ENCODE results near the gene SUV39H2. TPM values are rescaled to one million over a fixed set of nuclear protein-coding genes. Genes with fewer than 3 reads are reported as not detected.
"Not testable (repeated sequence)": the region's sequence is repeated elsewhere in the genome, so short reads cannot be mapped to it uniquely, and the experiment has no call there.

SUV39H2 gene
- total RNA-seq, 2 experiments from 2014 or later = 35.8 to 38.2 TPM

DNA sequence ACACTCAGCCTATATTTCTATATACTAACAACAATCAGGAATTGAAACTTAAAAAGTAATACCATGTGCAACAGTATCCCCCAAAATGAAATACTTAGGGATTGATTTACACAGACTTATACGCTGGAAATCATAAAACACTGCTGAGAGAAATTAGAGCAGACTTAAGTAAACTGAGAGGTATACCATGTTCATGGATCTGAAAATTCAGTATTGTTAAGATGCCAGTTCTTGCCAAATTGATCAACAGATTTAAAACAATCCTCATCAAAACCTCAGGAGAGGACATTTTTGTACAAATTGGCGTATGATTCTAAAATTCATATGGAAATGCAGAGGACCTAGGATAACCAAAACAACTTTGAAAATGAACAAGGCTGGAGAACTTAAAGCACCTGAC, 37.9 kb downstream of the SUV39H2 start:
- H3K9me3 Mint-ChIP-seq = peaks cover 14% of the 10 kb centered on the region
- CTCF ChIA-PET = no interaction called here

DNA sequence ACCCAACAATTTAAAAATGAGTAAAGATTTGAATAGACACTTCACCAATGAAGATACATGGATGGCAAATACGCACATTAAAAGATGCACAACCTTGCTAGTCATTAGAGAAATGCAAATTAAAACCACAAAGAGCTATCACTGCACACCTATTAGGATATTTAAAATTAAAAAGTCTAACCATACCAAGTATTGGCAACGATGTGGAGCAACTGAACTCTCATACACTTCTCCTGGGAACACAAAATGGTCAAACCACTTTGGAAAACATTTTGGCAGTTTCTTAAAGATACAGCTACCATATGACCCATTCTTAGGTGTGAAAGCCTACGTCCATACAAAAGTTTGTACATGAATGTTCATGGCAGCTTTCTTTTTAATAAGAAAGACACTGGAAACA, 39.2 kb downstream of the SUV39H2 start:
- H3K4me3 Mint-ChIP-seq = no peak overlapping the region
- no peak for DNase-seq
- peaks cover 14% of the 10 kb centered on the region for H3K9me3 Mint-ChIP-seq
- H3K4me1 Mint-ChIP-seq (ENCODE audit: low read depth) = peaks cover 15% of the 10 kb centered on the region
- intact Hi-C loops (cut with micrococcal nuclease) = no loop called here
- CTCF ChIA-PET = interaction anchor here (0.6 to 1.4 kb wide), 2 partner anchors 54 to 330 kb away, joined by 3 read pairs; no protein-coding TSS in a partner anchor
- no peak overlapping the region for H3K27ac Mint-ChIP-seq
- H3K36me3 Mint-ChIP-seq (ENCODE audit: low read depth) = peaks cover 89% of the 10 kb centered on the region
- H3K27me3 Mint-ChIP-seq (ENCODE audit: low read depth) = no peaks in the 10 kb centered on the region

More for the DNA sequence above, 37.9 kb downstream of the SUV39H2 start:
- no peak for DNase-seq
- peaks cover 89% of the 10 kb centered on the region for H3K36me3 Mint-ChIP-seq (ENCODE audit: low read depth)
- H3K27ac Mint-ChIP-seq = no peak overlapping the region
- no peaks in the 10 kb centered on the region for H3K27me3 Mint-ChIP-seq (ENCODE audit: low read depth)
- H3K4me3 Mint-ChIP-seq = no peak overlapping the region
- peaks cover 15% of the 10 kb centered on the region for H3K4me1 Mint-ChIP-seq (ENCODE audit: low read depth)
- intact Hi-C loops (cut with micrococcal nuclease) = no loop called here

DNA sequence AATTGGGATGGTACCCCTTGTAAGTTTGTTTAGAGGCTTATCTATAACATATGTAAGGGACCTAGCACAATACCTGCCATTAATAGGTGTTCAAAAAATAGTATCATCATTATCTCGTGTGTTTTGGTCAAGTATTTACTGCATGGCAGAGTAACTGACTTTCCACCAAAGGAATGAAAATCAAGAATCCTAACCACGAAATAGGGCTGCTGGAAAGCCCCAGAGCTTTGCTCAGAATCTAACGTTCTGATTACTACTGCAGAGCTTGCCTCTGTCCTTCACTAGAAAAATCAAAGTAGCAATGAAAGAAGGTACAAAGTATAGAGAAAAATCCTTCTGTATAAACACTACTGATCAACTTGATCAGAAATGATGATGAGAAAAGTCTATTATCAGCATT, 40.3 kb downstream of the SUV39H2 start:
- DNase-seq = no peak
- H3K36me3 Mint-ChIP-seq (ENCODE audit: low read depth) = peaks cover 83% of the 10 kb centered on the region
- peaks cover 15% of the 10 kb centered on the region for H3K4me1 Mint-ChIP-seq (ENCODE audit: low read depth)
- CTCF ChIA-PET = no interaction called here
- no peak overlapping the region for H3K27ac Mint-ChIP-seq
- peaks cover 14% of the 10 kb centered on the region for H3K9me3 Mint-ChIP-seq
- no peaks in the 10 kb centered on the region for H3K27me3 Mint-ChIP-seq (ENCODE audit: low read depth)
- no peak overlapping the region for H3K4me3 Mint-ChIP-seq
- intact Hi-C loops (cut with micrococcal nuclease) = loop anchor here (1.0 kb wide), 1 partner anchor 12 kb away; no protein-coding TSS in a partner anchor

DNA sequence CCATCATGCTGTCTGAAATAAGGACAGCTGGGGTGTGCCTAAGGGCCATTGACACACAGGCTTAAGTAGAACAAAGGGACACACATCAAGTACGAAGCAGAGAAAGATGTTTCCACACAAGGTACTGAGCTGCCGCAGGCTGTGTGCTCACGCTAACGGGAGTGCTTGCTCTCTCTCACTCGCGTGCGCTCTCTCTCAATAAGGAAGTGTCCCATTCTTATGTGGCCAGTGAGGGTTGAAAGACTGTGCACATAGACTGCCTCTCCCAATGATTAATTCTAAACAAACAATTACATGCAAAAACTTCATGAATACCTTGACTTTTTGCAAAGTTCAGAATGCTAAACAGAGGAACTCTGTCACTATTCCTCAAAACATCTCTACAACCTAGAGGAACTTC, 45.3 kb downstream of the SUV39H2 start:
- DNase-seq = no peak
- no peaks in the 10 kb centered on the region for H3K4me1 Mint-ChIP-seq (ENCODE audit: low read depth)
- peaks cover 60% of the 10 kb centered on the region for H3K36me3 Mint-ChIP-seq (ENCODE audit: low read depth)
- H3K27ac Mint-ChIP-seq = no peak overlapping the region
- CTCF ChIA-PET = interaction anchor here (0.6 kb wide), 2 partner anchors 190 to 660 kb away, joined by 3 to 5 read pairs; no protein-coding TSS in a partner anchor
- intact Hi-C loops (cut with micrococcal nuclease) = no loop called here
- no peak overlapping the region for H3K4me3 Mint-ChIP-seq
- H3K9me3 Mint-ChIP-seq = no peaks in the 10 kb centered on the region
- no peaks in the 10 kb centered on the region for H3K27me3 Mint-ChIP-seq (ENCODE audit: low read depth)

DNA sequence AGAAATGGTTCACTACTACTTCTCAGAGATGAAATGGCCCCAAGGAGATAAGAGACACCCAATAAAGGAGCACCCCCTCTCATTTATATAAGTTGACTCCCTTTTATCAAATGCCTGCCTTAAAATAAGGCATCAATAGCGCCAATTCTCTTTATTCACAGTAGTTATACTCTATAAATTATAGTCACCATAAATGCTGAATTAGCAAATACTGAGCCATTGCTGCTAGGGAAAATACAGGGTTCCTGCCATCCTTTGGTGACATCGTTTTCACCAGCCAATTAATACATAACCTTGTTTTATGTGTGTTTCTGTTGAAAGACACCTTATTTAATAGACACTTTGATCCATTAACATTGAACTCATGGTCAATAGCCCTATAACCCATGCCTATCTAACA, 46.6 kb downstream of the SUV39H2 start:
- peaks cover 49% of the 10 kb centered on the region for H3K36me3 Mint-ChIP-seq (ENCODE audit: low read depth)
- CTCF ChIA-PET = interaction anchor here (1.0 kb wide), 1 partner anchor 28 kb away, joined by 3 read pairs; no protein-coding TSS in a partner anchor
- intact Hi-C loops (cut with micrococcal nuclease) = no loop called here
- no peak overlapping the region for H3K4me3 Mint-ChIP-seq
- H3K9me3 Mint-ChIP-seq = no peaks in the 10 kb centered on the region
- H3K27ac Mint-ChIP-seq = no peak overlapping the region
- no peaks in the 10 kb centered on the region for H3K27me3 Mint-ChIP-seq (ENCODE audit: low read depth)
- DNase-seq = no peak
- H3K4me1 Mint-ChIP-seq (ENCODE audit: low read depth) = no peaks in the 10 kb centered on the region

DNA sequence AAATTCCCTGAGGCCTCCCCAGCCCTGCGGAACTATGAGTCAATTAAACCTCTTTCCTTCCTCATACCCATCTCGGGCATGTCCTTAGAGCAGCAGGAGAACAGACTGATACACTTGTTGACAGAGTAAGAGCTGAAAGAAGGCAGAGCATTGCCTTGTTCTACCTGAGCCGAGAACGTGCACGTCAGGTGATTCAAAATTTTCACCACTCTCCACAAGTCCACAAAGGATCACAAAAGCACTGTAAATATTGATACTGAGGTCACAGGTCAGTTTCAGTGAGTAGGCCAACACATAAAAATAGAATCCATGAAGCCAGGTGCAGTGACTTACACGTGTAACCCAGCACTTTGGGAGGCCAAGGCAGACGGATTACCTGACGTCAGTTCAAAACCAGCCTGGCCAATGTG, 47.4 kb downstream of the SUV39H2 start:
- Mint-ChIP-seq H3K9me3 (no peaks in the 10 kb centered on the region), H3K36me3 (ENCODE audit: low read depth) (peaks cover 41% of the 10 kb centered on the region), H3K27me3 (ENCODE audit: low read depth) (no peaks in the 10 kb centered on the region), H3K4me1 (ENCODE audit: low read depth) (no peaks in the 10 kb centered on the region), H3K4me3 (no peak overlapping the region), H3K27ac (no peak overlapping the region)
- intact Hi-C loops (cut with micrococcal nuclease) = no loop called here
- CTCF ChIA-PET = no interaction called here
- no peak for DNase-seq

DNA sequence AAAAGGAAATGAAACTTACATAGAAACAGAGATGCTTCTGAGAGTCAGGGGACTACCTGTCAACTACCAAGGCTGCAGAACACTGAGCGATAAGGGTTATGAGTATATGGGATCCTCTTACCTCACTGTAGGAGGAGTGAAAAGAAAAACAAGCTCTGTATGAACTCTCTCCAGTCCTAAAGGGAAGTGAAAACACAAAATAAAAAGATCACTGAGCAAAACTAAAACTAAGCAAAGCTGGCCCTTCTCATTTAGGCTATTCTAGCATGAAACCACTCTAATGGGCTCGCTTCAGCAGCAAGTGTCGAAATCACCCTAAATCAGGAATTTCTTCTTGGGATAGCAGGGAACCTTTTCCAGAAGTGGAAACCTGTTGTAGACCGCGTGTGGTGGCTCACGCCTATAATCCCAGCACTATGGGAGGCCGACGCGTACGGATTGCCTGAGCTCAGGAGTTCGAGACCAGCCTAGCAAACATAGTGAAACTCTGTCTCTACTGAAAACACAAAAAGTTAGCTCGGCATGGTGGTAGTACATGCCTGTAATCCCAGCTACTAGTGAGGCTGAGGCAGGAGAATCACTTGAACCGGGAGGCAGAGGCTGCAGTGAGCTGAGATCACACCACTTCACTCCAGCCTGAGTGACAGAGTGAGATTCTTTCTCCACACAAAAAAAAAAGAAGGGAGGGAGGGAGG, 48.2 kb downstream of the SUV39H2 start:
- intact Hi-C loops (cut with micrococcal nuclease) = no loop called here
- H3K27ac Mint-ChIP-seq = no peak overlapping the region
- H3K4me1 Mint-ChIP-seq (ENCODE audit: low read depth) = no peaks in the 10 kb centered on the region
- DNase-seq = no peak
- H3K27me3 Mint-ChIP-seq (ENCODE audit: low read depth) = no peaks in the 10 kb centered on the region
- H3K4me3 Mint-ChIP-seq = no peak overlapping the region
- H3K36me3 Mint-ChIP-seq (ENCODE audit: low read depth) = peaks cover 36% of the 10 kb centered on the region
- CTCF ChIA-PET = interaction anchor here (0.7 kb wide), 1 partner anchor 24 kb away, joined by 3 read pairs; no protein-coding TSS in a partner anchor
- H3K9me3 Mint-ChIP-seq = no peaks in the 10 kb centered on the region

DNA sequence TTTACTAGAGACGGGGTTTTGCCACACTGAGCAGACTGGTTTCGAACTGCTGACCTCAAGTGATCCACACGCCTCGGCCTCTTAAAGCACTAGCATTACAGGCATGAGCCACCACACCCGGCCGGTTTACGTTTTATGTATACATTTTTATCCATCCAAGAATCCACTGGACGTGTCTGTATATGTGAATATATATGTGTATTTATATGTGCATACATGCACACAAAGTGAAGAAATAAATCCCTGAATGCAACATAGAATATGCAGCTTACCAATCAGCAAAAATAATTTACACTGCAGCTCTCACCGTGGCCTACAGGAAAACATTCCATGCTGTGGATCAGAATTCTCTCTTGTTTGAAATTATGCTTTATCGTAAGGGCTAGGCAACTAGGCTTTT, 51.9 kb downstream of the SUV39H2 start:
- Mint-ChIP-seq H3K9me3 (no peaks in the 10 kb centered on the region), H3K4me3 (no peak overlapping the region), H3K4me1 (ENCODE audit: low read depth) (no peaks in the 10 kb centered on the region), H3K27me3 (ENCODE audit: low read depth) (no peaks in the 10 kb centered on the region), H3K27ac (no peak overlapping the region), H3K36me3 (ENCODE audit: low read depth) (peaks cover 38% of the 10 kb centered on the region)
- intact Hi-C loops (cut with micrococcal nuclease) = no loop called here
- DNase-seq = no peak
- CTCF ChIA-PET = interaction anchor here (1.6 kb wide), 1 partner anchor 42 kb away, joined by 4 read pairs; no protein-coding TSS in a partner anchor

DNA sequence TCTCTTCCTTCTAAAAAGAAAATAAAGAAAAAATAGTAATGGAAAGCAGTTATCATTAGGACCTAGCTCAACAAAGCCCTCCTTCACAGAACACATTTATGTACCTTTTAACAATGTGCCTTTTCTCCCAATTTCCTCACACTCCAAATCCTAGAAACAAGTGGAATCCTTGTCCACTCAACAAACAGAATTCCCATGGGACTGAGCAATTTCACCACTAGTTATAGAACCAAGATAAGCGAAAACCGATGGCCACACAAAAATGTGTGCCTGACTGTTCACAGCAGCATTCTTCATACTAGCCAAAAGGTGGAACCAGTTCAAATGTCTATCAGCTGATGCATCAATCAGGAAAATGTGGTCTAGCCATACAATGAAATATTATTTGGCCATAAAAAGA, 57.9 kb downstream of the SUV39H2 start:
- peaks cover 3% of the 10 kb centered on the region for H3K4me1 Mint-ChIP-seq (ENCODE audit: low read depth)
- H3K36me3 Mint-ChIP-seq (ENCODE audit: low read depth) = peaks cover 26% of the 10 kb centered on the region
- H3K27ac Mint-ChIP-seq = no peak overlapping the region
- H3K27me3 Mint-ChIP-seq (ENCODE audit: low read depth) = no peaks in the 10 kb centered on the region
- no peak for DNase-seq
- intact Hi-C loops (cut with micrococcal nuclease) = no loop called here
- H3K9me3 Mint-ChIP-seq = no peaks in the 10 kb centered on the region
- no peak overlapping the region for H3K4me3 Mint-ChIP-seq
- CTCF ChIA-PET = no interaction called here

DNA sequence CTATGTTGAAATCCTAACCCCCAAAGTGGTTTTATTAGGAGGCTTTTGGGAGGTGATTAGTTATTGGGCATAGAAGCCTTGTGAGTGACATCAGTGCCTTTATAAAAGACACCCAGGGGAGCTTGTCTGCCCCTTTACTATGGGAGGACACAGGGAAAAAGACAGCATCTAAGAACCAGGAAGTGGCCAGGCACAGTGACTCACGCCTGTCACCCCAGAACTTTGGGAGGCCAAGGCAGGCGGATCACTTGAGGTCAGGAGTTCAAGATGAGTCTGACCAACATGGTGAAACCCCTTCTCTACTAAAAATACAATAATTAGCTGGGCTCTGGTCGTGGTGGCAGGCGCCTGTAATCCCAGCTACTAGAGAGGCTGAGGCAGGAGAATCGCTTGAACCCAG, 60.3 kb downstream of the SUV39H2 start:
- CTCF ChIA-PET; H3K27ac Mint-ChIP-seq; H3K36me3 Mint-ChIP-seq (ENCODE audit: low read depth); H3K27me3 Mint-ChIP-seq (ENCODE audit: low read depth); H3K4me1 Mint-ChIP-seq (ENCODE audit: low read depth); intact Hi-C loops (cut with micrococcal nuclease); H3K9me3 Mint-ChIP-seq; H3K4me3 Mint-ChIP-seq: not testable (repeated sequence)
- peak; percentile 51 for DNase-seq

DNA sequence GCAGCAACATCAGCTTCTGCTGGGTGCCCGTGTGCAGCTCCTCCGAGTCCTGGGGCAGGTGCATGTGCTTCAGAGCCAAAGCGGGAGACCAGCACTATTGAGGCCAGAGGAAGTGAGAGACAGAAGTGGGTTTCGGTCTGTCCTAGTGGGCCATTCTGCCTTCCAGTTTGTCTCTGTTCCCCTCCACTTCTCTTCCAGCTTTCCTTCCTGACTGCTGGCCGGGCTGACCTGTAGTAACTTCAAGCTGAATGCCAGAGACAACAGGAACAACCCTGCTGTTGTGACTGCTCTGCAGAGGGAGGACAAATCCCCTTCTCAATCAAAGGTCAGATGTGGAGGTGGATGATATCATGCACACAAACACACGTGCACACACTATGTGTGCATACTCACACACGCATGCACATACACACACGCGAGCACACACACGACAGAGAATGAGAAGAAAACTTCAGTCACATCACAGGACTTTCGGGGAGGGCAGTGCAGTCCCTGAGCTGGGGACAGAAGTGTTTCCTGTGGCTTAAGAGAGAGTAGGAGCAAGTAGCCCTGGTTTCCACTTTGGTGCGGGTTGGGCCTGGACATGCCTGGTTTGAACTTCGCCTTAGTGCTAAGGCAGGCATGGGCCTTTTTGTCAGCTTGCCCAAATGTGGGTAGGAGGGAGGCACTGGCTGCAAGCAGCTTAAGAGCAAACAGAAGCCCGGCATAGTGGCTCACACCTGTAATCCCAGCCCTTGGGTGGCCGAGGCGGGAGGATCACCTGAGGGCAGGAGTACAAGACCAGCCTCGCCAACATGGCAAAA, 63.7 kb downstream of the SUV39H2 start:
- peaks cover 15% of the 10 kb centered on the region for H3K36me3 Mint-ChIP-seq (ENCODE audit: low read depth)

DNA sequence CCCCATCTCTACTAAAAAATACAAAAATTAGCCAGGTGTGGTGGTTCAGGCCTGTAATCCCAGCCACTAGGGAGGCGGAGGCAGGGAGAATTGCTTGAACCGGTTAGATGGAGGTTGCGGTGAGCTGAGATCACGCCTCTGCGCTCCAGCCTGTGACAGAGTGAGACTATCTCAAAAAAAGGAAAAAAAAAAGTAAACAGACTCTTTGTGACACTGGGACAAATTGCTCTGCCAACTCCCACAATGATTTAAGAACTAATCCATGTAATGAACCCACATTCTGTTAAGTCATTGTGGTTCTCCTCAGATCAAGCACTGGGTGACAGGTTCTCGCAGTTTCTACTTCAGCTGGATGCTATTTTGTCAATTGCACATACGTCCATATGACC, 64.3 kb downstream of the SUV39H2 start:
- H3K4me3 Mint-ChIP-seq, H3K9me3 Mint-ChIP-seq, CTCF ChIA-PET: not testable (repeated sequence)

More for the DNA sequence above, 63.7 kb downstream of the SUV39H2 start:
- H3K4me1 Mint-ChIP-seq (ENCODE audit: low read depth); H3K4me3 Mint-ChIP-seq; H3K9me3 Mint-ChIP-seq; DNase-seq; intact Hi-C loops (cut with micrococcal nuclease); H3K27me3 Mint-ChIP-seq (ENCODE audit: low read depth): not testable (repeated sequence)
- CTCF ChIA-PET = interaction anchor here (0.6 kb wide), 1 partner anchor 35 kb away, joined by 3 read pairs; no protein-coding TSS in a partner anchor
- peak overlapping the region; percentile 8 for H3K27ac Mint-ChIP-seq

More for the DNA sequence above, 64.3 kb downstream of the SUV39H2 start:
- intact Hi-C loops (cut with micrococcal nuclease); DNase-seq; H3K27me3 Mint-ChIP-seq (ENCODE audit: low read depth); H3K27ac Mint-ChIP-seq; H3K4me1 Mint-ChIP-seq (ENCODE audit: low read depth): not testable (repeated sequence)
- peaks cover 18% of the 10 kb centered on the region for H3K36me3 Mint-ChIP-seq (ENCODE audit: low read depth)

Measured in activated naive CD4-positive, alpha-beta T cell treated with anti-CD3 and anti-CD28 coated beads for 36 hours (primary cell).